ENCODE measurements around the gene LRRC4.

DNA sequence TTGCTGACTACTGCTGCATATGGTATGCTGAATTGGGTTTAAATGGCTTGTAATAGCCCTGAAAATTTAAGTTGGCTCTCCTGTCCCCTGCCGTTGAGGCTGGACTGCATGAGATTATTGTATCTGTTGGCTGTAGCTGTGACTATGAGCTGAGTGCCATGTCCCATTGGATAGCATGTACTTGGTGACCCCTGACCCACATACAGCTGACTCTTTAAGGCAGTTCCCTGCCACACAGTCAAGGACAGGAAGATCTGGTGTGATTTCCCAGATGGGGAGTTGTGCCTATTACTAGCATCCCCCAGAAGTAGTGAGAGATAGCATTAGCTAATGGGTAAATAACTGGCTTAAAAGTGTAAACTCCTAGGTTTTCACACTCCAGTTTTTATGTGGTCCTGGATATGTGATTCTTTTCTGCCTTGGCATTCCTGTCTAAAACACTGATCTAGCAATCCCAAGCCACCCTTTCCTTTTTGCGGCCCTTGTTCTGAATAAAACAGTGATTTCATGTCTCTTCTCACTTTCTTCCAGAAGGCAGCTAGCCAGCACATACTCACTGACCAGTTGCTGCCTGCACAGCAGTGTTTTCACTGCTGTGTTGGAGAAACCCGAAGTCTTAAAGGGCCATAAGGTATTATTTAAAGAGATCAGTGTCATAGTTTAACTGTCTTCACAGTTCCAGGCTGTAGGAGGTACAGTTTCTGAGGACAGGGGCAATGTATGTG, 35.9 kb downstream of the LRRC4 start:
- TF ChIP-seq, protein P1, sequence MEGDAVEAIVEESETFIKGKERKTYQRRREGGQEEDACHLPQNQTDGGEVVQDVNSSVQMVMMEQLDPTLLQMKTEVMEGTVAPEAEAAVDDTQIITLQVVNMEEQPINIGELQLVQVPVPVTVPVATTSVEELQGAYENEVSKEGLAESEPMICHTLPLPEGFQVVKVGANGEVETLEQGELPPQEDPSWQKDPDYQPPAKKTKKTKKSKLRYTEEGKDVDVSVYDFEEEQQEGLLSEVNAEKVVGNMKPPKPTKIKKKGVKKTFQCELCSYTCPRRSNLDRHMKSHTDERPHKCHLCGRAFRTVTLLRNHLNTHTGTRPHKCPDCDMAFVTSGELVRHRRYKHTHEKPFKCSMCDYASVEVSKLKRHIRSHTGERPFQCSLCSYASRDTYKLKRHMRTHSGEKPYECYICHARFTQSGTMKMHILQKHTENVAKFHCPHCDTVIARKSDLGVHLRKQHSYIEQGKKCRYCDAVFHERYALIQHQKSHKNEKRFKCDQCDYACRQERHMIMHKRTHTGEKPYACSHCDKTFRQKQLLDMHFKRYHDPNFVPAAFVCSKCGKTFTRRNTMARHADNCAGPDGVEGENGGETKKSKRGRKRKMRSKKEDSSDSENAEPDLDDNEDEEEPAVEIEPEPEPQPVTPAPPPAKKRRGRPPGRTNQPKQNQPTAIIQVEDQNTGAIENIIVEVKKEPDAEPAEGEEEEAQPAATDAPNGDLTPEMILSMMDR (conservative IDR thresholded peaks at IDR 0.05; ENCODE audit: low read depth, low read length), result no peak
- TF ChIP-seq EZH2 (IDR thresholded peaks at IDR 0.05; ENCODE audit: low read length, unreplicated experiment), result no peak
- no peak for TF ChIP-seq EZH2phosphoT487 (IDR thresholded peaks at IDR 0.05; ENCODE audit: borderline replicate concordance, low read length)
